ENCODE measurements around the gene UBE2D1.

GRCh38 chr10:58319599-58319998 is 15.2 kb upstream of the UBE2D1 start:
- TF ChIP-seq CTCF (IDR thresholded peaks at IDR 0.05) = no peak
- no peak for TF ChIP-seq POLR2AphosphoS5 (IDR thresholded peaks at IDR 0.05)
- no peak for TF ChIP-seq POLR2A (IDR thresholded peaks at IDR 0.05)
- no peak for TF ChIP-seq EP300 (IDR thresholded peaks at IDR 0.05)

All from sigmoid colon (tissue), 4 donors.